ENCODE data around the gene WDR87.
A peak's percentile ranks its signal among the peaks of the same experiment; 100 is the strongest.

Gene WDR87

GRCh38 chr19:37905946-37906868 is at the start of gene WDR87:
WDR87 (minus strand) TSS chr19:37906594; CDS start chr19:37898239, 8,355 bp downstream.
- peak in 26 of 58 donors; percentile 0 to 59 (median 34) for DNase-seq

- DNase-seq, result no peak
These were observed 49.6 kb upstream of the WDR87 start for GRCh38 chr19:37955986-37956385.

- DNase-seq, result no peak
These were observed 48.1 kb upstream of the WDR87 start for GRCh38 chr19:37954421-37954874.

DNA sequence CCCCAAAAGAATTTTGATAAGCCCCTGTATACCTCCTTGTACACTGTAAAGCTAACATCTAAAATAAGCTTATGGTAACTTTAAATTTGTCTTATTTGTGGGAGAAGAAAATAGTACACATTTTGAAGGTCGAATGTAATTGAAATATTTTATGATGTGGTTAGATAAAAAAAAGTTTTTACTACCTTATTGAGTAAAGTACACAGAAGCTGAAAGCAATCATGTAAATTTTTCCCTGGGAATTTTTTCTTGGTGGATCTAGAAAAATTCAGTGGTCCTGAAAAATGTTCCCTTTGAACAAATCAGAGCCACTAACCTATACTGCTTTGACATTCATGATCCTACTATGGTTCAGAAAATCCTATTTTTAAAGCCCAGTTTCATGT is 47.5 kb upstream of the WDR87 start:
- DNase-seq, result no peak

DNA sequence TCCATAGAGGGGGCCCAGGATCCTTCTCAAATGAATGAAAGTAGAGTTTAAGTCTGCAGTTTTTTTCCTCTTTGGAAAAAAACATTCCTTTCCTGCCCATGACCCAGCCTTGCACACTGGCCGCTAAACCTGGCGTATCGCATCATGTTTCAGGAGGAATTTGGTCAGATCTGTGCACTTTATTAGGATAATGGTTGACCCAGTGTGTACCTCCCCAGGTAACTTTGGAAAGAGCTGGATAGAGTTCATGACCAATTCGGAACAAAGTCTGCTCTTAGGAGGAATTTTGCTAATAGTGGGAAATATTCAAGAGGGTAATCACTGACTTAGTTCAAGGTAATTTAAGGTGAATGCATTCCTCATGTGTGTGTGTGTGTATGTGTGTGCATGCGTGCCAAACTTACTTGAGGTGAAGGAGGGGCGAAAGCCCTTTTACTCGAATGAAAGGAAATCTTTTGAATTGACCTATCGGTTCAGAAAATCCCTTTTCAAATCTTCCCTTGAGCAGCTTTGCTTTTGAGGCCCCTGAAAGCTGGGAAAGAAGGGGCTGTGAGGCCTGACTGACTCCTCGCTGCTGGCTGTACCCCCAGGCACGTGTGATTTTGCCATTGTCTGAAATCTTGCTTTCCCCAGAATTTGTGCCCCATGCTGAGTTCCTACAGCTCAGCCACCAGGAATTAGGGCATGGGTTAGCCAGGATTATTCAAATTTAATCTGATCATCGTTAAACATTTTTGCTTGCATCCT is 47.0 kb upstream of the WDR87 start:
- no peak for DNase-seq

- no peak for DNase-seq
These were observed 45.4 kb upstream of the WDR87 start for GRCh38 chr19:37951816-37952210.

DNA sequence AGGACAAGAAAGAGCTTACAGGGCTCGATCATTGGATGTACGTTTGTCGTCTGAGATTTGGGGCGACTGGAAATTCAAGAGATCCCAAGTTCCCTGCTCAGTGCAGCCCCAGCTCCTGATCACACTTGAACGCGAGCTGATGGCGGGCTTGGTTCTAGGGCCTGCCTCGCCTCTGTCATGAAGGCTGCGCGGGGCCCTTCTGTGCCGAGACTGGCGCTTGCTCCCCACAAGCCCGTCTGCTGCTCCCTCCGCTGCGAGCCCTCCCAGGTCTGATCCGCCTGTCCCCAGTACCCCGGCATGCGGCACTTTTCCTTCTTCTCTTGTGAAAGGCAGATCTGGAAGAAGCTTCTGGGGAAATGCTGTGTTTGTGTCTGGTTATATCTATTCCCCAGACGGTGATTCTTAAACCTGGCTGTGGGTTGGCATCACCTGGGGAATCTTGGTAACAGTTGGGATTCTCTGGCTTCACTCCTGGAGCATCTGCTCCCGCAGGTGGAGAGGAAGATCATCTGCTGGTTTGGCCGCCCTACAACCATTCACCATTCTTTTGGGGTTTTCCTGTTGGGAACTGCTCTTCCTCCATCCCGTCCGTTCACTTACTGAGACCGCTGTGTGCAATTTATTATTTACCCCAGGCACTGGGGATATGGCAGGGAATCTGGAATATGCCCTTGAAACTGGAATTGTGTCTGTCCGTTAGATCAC is 44.2 kb upstream of the WDR87 start:
- DNase-seq, result no peak

GRCh38 chr19:37948362-37948761 is 42.0 kb upstream of the WDR87 start:
- no peak for DNase-seq

DNA sequence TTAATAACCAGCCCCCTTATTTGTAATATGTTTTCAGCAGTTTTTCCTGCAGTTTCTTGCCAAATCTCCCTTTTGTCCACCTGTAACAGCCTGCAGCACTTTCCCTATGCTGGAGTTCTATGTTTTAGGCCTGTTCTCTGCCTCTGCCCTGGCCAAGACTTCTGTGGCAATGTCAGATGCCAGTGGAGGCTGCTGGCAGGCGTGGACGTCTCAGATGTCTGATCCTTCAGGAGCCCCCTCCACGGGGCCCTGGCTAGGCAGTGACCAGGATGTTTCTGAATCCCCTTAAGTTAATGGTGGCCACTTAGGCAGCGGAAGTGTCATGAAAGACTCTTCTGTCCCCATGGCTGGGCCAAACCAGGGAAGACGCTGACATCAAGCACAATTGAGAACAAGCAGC is 41.4 kb upstream of the WDR87 start:
- peak in 1 of 58 donors; percentile 8 for DNase-seq

DNA sequence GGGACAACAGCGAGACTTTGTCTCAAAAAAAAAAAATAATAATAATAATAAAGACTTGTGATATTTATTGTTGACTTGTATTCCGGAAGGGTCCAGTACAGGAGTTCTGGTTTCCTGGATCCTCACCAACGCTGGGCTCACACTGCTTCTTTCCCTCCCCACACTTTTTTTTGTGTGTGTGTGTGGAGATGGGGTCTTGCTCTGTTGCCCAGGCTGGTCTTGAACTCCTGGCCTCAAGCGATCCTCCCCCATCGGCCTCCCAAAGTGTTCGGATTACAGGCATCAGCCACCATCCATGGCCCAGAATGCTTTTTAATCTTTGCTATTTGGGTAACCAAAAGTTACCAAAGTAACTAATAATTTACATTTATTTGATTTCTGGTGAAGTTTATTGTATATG is 39.7 kb upstream of the WDR87 start:
- DNase-seq, result no peak

DNA sequence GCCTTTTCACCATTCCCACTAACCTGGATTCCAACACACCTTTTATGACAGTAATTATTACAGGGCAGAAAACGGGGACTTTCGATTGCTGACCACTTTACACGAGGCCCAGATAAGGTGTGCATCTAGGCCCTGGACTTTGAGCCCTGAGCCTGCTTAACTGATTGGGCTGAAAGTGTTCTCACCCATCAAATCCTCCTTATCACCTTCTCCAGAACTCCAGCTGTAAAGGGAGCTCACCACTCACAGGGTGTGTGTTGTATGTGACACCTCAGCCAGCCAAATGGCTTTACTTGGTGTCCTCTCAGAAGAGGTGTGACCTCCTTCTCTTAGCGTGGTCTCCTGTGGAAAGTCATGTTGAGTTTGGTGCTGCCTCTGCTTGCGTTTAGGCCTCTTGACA is 37.1 kb upstream of the WDR87 start:
- no peak for DNase-seq

DNA sequence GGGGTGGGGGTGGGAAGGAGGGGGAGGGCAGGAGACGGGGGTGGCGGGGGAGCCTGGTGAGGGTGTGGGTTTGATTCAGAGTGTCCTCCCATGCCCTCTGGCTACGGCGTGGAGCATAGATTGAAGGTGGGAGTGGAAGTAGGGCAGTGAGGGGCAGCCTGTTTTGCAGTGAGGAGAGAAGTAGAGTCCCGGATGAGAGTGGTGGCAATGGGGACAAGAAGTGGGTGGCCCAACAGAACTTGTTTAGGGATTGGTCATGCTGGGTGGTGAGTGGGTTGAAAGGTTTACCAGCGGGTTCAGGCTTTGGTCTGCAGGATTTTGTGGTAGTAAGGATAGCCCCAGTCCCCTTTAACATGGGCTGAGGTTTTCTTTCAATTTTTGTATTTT is 36.1 kb upstream of the WDR87 start:
- no peak for DNase-seq

GRCh38 chr19:37941782-37942515 is 35.6 kb upstream of the WDR87 start:
- no peak for DNase-seq

GRCh38 chr19:37938353-37938752 is 32.0 kb upstream of the WDR87 start:
- no peak for DNase-seq

DNA sequence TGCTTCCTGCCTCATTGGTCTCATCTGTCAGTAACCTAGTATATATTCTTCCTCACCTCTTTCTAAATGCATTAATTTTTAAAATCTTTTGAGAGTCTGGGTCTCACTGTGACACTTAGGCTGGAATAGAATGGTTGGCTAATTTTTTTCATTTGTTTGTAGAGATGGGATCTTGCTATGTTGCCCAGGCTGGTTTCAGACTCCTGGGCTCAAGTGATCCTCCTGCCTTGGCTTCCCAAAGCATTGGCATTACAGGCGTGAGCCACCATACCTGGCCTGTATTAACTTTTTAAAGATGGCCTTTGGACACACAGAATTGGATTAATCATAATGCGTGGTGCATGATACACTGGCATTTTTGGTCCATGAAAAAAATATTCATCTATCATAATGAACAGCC is 30.5 kb upstream of the WDR87 start:
- no peak for DNase-seq

- DNase-seq, result no peak
These were observed 29.8 kb upstream of the WDR87 start for GRCh38 chr19:37936166-37936565.

DNA sequence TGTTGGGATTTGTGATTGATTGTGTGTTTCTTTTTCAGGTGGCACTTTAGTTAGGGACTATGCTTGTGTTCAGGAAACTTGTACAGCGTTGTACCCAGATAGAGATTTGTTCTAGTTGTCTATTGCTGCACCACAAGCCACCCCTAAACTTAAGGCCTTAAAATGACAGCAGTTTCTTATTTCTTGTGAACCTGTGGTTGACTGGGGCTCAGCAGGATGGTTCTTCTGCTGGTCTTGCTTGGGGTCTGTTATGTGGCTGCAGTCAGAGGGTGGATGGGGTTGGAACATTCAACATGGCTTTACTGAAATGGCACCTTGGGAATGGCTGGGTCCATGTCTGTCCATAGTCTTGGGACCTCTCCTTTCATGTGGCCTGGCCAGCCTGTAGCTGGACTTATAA is 28.9 kb upstream of the WDR87 start:
- no peak for DNase-seq

DNA sequence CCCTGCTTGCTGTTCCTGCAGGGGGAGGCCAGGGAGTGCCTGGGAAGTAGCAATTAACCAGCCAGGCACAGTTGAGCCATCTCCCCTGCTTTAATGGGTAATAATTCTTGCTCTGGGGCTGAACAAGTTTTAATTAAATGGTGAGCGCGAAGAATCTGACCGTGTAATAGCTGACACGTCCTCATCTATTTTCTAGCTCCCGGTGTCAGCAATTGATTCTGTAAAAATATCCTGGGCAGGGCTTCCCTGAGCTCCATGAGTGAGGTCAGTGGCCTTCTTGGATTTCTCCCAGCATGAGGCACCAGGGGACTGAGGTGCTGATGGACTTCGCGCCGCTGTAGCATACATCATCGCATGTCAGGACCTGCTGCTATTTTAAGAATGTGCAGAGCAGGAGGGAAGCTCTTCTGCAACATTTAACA is 27.6 kb upstream of the WDR87 start:
- no peak for DNase-seq

- DNase-seq, result no peak
These were observed 26.9 kb upstream of the WDR87 start for GRCh38 chr19:37932985-37933936.
